Activated T-cell treated with anti-CD3 and anti-CD28 coated beads for 48 hours (primary cell): ENCODE results near the gene TBC1D22A.

Experiments used
- DNase-seq: peaks from one replicate; pipeline ENCODE4 v3.0.0-alpha.2; 2020; ENCODE audit warnings: low read depth

Gene TBC1D22A

DNA sequence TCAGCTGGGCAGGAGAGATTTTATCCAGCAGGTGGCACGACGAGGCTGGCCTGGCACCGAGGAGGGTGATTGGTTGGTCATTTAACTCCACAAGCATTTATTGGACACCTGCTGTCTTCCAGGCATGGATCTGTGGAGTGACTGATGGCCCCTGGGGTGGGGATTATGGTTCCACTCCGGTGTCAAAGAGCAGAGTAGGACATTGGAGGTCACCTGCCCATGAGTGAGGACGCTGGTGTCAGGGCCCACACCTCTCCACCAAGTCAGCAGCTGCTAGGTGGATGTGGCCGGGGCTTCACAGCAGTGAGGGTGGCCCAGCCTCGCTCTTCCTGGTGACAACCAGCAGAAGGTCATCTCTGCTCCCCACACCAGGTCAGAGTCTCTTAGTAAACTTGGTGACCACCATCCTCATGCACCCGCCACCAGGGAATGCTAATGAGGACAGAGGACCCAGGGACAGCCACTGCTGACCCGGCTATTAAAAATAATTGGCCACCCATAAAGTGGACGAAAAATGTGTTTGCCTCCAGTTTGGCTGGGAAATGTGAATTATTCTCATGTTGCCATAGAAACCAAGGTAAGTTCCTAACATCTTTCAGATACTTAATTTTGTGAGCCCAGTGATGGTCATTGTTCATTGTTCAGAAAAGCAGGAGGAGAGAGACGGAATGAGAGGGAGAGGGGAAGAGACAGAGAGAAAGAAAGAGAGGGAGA lies 428.7 kb downstream of the TBC1D22A start:
- DNase-seq, result no peak

DNA sequence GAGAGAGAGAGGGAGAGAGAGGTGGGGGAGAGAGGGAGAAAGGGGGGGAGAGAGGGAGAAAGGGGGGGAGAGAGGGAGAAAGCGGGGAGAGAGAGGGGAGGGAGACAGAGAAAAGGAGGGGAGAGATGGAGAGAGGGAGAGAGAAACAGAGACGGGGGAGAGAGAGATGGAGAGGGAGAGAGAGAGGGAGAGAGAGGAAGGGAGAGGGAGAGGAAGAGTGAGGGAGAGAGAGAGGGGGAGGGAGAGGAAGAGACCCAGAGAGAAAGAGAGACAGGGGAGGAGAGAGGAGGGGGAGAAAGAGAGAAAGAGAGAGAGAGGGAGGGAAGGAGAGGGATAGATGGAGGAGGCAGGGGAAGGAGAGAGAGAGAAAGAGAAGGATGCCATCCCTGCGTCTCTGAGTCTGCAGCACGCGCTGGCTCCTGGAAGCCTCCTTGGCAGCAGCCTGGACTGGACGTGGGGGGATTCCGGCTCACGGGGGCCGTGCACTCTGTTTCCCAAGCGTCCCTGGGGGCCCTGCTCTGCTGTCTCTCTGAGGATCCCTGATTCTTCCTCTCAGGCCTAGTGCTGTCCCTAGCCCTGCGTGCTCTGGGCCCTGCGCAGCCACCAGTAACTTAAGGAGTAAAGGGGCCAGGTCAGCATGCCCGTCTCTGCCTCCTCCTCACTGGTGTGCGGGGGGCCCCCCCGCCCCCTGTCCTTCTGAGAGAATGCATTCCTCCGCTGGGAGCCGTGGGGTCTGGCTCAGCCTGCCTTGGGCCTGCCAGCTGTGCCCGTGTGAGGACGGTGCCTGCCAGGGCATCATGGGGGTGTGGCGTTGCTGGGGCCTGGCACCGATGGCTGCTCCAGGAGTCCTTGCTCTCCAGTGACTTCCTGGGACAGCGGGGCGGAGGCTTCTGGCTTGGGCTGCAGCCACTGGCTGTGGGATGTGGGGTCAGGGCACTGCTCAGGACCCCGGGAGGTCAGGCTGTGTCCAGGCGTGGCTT lies 429.5 kb downstream of the TBC1D22A start:
- DNase-seq, result no peak

DNA sequence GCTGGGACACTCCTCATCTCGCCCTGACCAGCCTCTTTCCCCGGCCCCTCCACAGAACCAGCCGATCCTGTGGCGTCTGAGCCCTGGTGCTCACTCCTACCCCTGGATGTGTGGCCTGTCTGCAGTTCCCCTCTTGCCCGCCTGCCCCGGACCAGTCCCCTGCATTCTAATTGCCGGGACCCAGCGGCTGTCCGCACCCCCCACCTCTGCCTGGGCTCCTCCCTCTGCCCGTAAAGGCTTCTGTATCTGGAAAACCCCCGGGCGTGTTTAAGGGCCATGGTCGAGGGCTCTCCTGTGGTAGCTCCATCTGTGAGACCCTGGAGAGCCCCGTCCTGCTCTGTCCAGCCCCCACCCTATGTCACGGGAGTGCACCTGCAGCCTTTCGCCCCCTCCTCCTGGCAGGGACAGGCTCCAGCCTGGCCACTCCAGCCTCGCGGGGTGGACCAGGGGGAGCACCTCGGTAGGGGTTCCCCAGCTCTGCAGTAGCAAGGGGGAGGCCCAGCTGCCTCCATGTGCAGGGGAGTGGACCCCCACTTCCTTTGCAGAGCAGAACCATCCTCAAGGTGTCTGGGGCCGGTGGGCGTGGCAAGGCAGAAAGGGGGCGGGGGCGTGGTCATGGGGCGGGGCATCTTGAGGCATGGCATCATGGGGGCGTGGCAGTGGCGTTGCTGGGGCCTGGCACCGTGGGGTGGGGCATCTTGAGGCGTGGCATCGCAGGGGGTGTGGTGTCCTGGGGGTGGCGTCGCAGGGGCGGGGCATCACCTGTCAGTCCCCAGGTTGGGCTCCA lies 430.4 kb downstream of the TBC1D22A start:
- DNase-seq, result peak; percentile 19

GRCh38 chr22:47193606-47194329 lies 431.3 kb downstream of the TBC1D22A start:
- DNase-seq, result no peak

GRCh38 chr22:47194476-47195155 lies 432.2 kb downstream of the TBC1D22A start:
- DNase-seq, result no peak

- no peak for DNase-seq
These were observed 432.7 kb downstream of the TBC1D22A start for GRCh38 chr22:47195156-47195483.

GRCh38 chr22:47195484-47196165 lies 433.2 kb downstream of the TBC1D22A start:
- no peak for DNase-seq

DNA sequence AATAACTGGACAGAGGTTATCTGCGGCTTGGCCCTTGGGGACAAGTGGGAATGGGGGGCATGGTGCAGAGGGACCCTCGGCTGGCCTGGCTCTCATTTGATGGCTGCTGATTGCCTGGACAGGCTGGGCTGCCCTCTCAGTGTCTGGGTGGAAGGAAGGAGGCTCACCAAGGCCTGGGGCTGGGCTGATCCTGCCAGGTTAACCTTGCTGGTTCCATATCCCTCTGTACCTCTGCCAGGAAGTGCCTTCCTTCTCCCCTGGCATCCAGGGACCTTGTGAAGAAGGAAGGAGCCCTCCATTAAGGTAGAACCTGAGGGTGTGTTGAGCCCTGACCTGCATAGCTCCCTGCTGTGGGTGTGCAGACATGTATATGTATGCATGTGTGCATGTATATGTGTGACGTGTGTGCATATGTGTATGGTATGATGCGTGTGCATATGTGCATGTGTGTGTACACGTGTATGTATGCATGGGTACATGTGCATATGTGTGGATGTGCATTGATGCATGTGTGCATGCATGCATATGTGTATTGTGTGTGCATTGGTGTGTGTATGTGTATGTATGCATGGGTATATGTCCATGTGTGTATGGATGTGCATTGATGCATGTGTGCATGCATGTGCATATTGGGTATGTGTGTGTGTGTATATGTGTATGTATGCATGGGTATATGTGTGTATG lies 433.9 kb downstream of the TBC1D22A start:
- DNase-seq, result no peak

DNA sequence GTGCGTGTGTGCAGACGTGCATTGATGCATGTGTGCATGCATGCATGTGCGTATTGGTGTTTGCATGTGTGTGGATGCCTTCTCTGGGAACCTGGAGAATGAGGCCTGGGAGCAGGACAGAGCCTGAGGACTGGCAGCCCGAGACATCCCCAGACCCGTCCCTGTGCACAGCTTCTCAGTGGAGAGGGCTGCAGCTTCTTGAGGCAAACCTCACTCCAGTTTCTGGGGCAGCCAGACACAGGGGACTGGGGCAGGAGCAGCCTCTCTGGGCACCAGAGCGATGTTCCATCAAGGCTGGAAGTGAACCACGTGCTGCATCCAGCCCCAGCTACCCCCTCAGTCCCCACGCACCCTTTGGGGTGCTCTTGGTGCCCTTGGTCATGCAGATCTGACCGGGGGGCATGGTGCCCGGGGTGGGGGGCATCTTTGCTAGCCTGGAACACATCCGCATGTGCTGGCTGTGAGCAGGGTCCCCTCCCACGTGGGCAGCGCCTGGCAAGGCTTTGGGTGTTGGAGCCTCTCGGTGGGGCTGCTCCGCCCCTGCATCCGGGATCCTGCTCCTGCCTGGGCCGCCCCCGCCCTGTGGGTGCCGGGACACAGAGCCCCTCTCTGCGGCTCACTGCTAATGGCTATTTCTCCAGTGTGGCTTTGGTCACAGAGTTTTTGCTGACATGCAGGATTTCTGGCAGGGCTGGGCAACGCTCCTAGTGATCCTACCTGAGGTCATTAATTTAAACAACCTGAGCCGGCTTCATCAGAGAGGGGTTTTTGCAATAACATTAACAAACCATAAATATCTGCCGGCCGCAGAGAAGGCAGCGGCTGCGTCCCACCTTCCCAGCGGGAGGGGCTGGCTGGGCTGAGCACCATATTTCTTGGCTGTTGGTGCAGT lies 434.7 kb downstream of the TBC1D22A start:
- no peak for DNase-seq

- DNase-seq, result no peak
These were observed 435.5 kb downstream of the TBC1D22A start for GRCh38 chr22:47197773-47198500.

DNA sequence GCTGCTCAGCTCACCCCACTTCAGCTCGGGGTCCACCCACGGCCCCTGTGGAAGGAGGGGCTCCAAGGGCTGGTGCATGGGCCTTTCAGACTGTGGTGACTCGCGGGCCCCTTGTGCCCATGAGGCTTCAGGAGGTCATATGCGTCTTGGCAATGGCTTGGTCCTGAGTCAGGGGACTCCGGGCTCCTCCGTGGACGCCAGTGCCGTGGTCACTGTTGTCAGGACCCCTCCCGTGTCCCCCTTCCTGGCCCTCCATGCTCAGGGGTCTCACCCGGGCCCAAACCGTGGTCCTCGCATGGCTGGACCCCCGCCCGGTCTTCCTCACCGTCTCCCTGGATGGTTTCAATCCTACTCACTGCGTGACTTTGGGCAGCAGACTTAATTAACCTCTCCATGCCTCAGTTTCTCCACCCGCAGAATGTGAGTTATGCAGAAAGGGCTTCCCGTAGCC lies 436.4 kb downstream of the TBC1D22A start:
- DNase-seq, result no peak

DNA sequence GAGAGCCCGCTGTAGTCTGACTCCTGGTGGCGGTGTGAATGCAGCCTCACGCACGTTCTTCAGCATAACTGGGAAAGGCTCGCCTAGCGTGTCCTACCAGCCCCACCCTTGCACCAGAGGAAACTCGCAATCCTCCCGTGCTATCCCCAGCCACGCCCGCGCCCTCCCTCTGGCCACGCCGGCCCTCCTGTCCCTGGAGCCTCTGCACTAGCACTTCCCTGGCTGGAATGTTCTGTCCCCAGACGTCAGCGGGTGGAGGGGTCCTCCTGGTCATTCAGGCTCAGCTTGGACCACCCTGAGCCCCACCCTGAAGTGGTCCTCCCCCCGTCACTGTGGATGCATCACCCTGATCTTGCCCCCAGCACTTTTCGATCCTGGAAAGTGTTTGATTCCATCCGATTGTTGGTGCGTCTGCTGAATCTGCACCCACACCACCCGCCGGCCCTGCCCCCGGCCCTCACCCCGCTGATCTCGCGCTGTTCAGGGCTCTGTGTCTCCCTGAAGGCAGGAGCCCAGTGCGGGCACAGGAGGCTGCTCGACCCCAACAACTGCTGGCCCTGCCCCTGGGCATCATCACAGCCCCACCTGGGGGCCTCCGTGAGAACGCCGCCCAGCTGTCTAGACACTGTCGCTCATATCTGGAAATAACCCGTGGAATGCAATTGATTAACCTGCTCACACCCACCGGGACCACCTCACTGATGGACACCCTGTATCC lies 437.0 kb downstream of the TBC1D22A start:
- DNase-seq, result no peak

DNA sequence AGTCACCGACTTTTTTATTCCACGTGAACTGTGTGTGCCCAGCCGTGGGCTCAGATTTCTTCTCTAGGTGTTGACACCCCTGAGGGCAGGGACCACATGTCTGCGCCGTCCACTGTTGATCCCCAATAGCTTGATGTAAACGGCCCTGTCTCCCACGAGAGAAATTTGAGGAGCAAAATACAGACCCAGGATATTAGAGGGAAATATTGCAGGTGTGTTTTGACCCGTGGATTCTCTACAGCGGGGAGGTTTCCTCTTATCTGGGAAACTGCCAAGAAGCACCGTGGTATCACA lies 437.5 kb downstream of the TBC1D22A start:
- DNase-seq, result no peak

DNA sequence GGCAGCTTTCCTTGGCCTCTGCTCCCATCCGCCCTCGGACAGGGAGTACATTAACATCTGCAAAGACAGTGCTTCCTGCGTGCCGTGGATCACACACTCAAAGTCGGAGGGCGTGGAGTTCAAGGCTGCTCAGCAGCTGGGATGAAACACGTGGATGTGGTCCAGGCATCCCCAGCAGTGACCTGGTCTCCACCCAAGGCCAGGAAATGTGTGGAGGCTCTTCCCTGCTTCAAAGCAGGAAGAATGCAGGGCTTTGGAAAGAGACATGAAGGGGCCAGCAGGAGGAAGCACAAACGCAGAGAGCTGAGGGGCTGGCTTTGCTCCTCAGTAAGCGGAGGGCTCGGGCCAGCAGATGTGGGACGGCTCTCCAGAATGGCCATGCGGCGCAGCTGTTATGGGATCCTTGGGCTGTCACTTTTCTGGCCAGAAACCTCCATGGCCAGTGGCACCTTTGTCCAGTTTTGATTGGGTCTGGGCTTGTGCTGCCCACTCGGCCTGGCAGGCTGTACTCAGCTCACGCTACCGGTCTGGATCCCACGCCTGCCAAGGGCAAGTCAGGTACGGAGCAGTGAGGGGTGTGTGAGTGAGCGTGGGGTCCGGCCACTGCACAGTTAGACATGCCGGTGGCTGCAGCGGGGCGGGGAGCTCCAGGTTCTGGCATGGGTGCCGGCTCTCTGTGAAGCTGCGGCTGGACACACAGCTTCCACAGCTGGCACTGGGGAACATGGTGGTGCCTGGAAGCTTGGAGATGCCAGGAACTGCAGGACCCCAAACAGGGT lies 438.0 kb downstream of the TBC1D22A start:
- no peak for DNase-seq

DNA sequence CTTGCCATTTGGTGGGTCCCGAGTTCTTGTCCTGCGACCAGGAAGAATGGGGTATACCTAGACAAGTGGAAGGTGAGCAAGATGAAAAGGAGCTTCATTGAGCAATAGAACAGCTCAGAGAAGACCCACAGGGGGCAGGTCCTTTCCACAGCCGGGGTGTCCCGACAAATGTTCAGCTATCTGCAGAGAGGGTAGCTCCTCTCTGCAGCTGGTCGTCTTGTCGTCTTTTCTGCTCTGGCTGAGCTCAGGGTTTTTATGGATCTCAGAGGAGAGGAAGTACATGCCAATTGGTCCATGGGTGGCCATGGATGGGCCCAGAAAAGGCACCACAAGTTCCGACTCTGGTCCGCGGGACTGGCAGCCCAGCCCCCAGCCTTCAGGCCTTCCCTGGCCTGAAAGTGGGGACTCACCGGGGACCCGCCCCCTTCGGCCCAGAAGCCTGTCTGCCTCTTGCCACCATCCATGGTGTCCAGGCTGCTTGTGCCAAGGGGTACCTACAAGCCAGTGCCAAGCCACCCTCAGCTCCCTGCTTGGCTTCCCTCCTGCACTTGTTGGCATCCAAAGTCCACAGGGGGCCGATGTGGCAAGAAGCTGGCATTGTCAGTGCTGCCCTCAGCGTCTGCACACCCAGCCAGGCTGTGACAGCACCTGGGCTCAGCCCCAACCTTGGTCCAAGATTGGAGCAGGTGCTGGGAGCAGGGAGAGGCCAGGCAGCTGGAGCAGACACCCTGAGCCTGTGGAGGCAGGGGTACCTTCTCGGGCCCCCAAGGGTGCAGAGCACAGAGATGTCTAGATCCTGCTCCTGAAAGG lies 438.9 kb downstream of the TBC1D22A start:
- DNase-seq, result no peak
